CD4-positive, alpha-beta memory T cell (primary cell): ENCODE measurements around the gene TBC1D2. TPM values are rescaled to one million over a fixed set of nuclear protein-coding genes. Genes with fewer than 3 reads are reported as not detected.

ENCODE experiments used
- CTCF ChIA-PET: fragments of 350-600 bp; sonication (Branson Sonifier 250); formaldehyde crosslinking; loops from one replicate; lab custom pipeline; 2021; ENCODE audit warnings: inconsistent platforms; ENCODE audit not compliant: partially characterized antibody; lab: Charles Lee
- POLR2A ChIA-PET: fragments of 350-600 bp; sonication (Branson Sonifier 250); formaldehyde crosslinking; loops from one replicate; lab custom pipeline; 2021; ENCODE audit not compliant: partially characterized antibody; lab: Charles Lee
- DNase-seq, 5 donors: peaks; one replicate each; pipeline versions ENCODE4 v3.0.0 to v3.0.0-alpha.2; 2020 to 2022; ENCODE audit warnings: mixed read lengths in 1 of 5
- H3K27ac ChIP-seq: one replicate; pipeline ENCODE4 v1.7.0; 2013; ENCODE audit warnings: low read depth, low read length
- H3K27me3 ChIP-seq: 2 replicates; pipeline ENCODE4 v1.7.0; 2013; ENCODE audit warnings: mild to moderate bottlenecking, low read length, moderate library complexity; ENCODE audit not compliant: insufficient read depth
- H3K36me3 ChIP-seq: 2 replicates; pipeline ENCODE4 v1.7.0; 2013; ENCODE audit warnings: mild to moderate bottlenecking, low read length, moderate library complexity; ENCODE audit not compliant: insufficient read depth
- H3K4me1 ChIP-seq: 2 replicates; pipeline ENCODE4 v1.7.0; 2013; ENCODE audit warnings: mild to moderate bottlenecking, low read length, moderate library complexity; ENCODE audit not compliant: insufficient read depth
- H3K4me3 ChIP-seq, 2 donors: one replicate each; pipeline ENCODE4 v1.7.0; 2013; ENCODE audit warnings: low read length in 2 of 2, mild to moderate bottlenecking in 1 of 2
- H3K9me3 ChIP-seq, 2 donors: one replicate each; pipeline ENCODE4 v1.7.0; 2013; ENCODE audit warnings: low read length in 2 of 2, control low read depth in 1 of 2; ENCODE audit not compliant: control insufficient read depth in 1 of 2
- H3K27ac Mint-ChIP-seq, 7 donors: one replicate each; pipeline ENCODE4 v1.8.0; 2020 to 2021; ENCODE audit warnings: mixed read lengths in 7 of 7, mild to moderate bottlenecking in 6 of 7, inconsistent platforms in 3 of 7, moderate library complexity in 3 of 7
- H3K27me3 Mint-ChIP-seq, 2 donors: one replicate each; pipeline ENCODE4 v1.8.0; 2020 to 2021; ENCODE audit warnings: mixed read lengths in 2 of 2
- H3K36me3 Mint-ChIP-seq, 2 donors: one replicate each; pipeline ENCODE4 v1.8.0; 2020 to 2021; ENCODE audit warnings: mixed read lengths in 2 of 2, inconsistent platforms in 1 of 2, mild to moderate bottlenecking in 1 of 2
- H3K4me1 Mint-ChIP-seq, 4 donors: one replicate each; pipeline ENCODE4 v1.8.0; 2020 to 2021; ENCODE audit warnings: mixed read lengths in 4 of 4, mild to moderate bottlenecking in 1 of 4
- H3K4me3 Mint-ChIP-seq, 8 donors: one replicate each; pipeline ENCODE4 v1.8.0; 2020 to 2021; ENCODE audit warnings: mixed read lengths in 8 of 8, mild to moderate bottlenecking in 7 of 8, moderate library complexity in 6 of 8, inconsistent platforms in 3 of 8
- H3K9me3 Mint-ChIP-seq, 8 donors: one replicate each; pipeline ENCODE4 v1.8.0; 2020 to 2021; ENCODE audit warnings: mixed read lengths in 8 of 8, mild to moderate bottlenecking in 5 of 8, inconsistent platforms in 3 of 8, moderate library complexity in 1 of 8
- intact Hi-C: fragments of 100-400 bp; cut with micrococcal nuclease; formaldehyde crosslinking; loops from one replicate; pipeline ENCODE4 v1.15.1; 2023
- polyA plus RNA-seq, 2 donors: library from polyadenylated mRNA; unstranded; fragments of 300-500 nt; fragmentation: Illumina TruSeq; gene quantifications; one replicate each; pipeline ENCODE4 v1.2.3, GENCODE V29; 2021
- total RNA-seq, 2 experiments: library from RNA; stranded (reverse); gene quantifications; one replicate each; pipeline ENCODE4 v1.2.3, GENCODE V29; 2021

The TBC1D2 gene
- total and polyA plus RNA-seq, 4 experiments from 2014 or later, result 2.1 to 11.4 (median 11.1) TPM

- H3K27me3 ChIP-seq, result no peaks in the 10 kb centered on the region
- Mint-ChIP-seq H3K4me1 (peaks cover 0 to 2% (median 0%) of the 10 kb centered on the region in 4 donors), H3K27ac (no peak overlapping the region), H3K27me3 (no peaks in the 10 kb centered on the region), H3K4me3 (no peak overlapping the region), H3K36me3 (peaks cover 35 to 59% of the 10 kb centered on the region in 2 donors), H3K9me3 (no peaks in the 10 kb centered on the region)
- H3K9me3 ChIP-seq, result no peaks in the 10 kb centered on the region
- no peak overlapping the region for H3K4me3 ChIP-seq
- POLR2A ChIA-PET, result no interaction called here
- peaks cover 22% of the 10 kb centered on the region for H3K36me3 ChIP-seq
- intact Hi-C loops, result no loop called here
- CTCF ChIA-PET, result no interaction called here
- no peaks in the 10 kb centered on the region for H3K4me1 ChIP-seq
- no peak overlapping the region for H3K27ac ChIP-seq
- DNase-seq, result no peak
Observed at GRCh38 chr9:98228392-98229089, 26.9 kb downstream of the TBC1D2 start.

GRCh38 chr9:98227883-98228282 is 27.6 kb downstream of the TBC1D2 start:
- ChIA-PET POLR2A (no interaction called here), CTCF (no interaction called here)
- H3K36me3 ChIP-seq, result peaks cover 16% of the 10 kb centered on the region
- no peak overlapping the region for H3K27ac ChIP-seq
- no peaks in the 10 kb centered on the region for H3K27me3 ChIP-seq
- intact Hi-C loops, result no loop called here
- no peaks in the 10 kb centered on the region for H3K9me3 ChIP-seq
- no peak overlapping the region for H3K4me3 ChIP-seq
- DNase-seq, result no peak
- Mint-ChIP-seq H3K9me3 (peaks cover 0 to 2% (median 0%) of the 10 kb centered on the region in 8 donors), H3K4me1 (peaks cover 0 to 8% (median 2%) of the 10 kb centered on the region in 4 donors), H3K27me3 (no peaks in the 10 kb centered on the region), H3K4me3 (no peak overlapping the region), H3K27ac (no peak overlapping the region), H3K36me3 (peaks cover 36 to 58% of the 10 kb centered on the region in 2 donors)
- no peaks in the 10 kb centered on the region for H3K4me1 ChIP-seq

GRCh38 chr9:98226957-98227356 is 28.5 kb downstream of the TBC1D2 start:
- no peaks in the 10 kb centered on the region for H3K9me3 ChIP-seq
- Mint-ChIP-seq H3K27me3 (no peaks in the 10 kb centered on the region), H3K4me3 (no peak overlapping the region), H3K27ac (no peak overlapping the region), H3K4me1 (peaks cover 0 to 10% (median 3%) of the 10 kb centered on the region in 4 donors), H3K9me3 (peaks cover 0 to 2% (median 0%) of the 10 kb centered on the region in 8 donors), H3K36me3 (peaks cover 41 to 56% of the 10 kb centered on the region in 2 donors)
- no peaks in the 10 kb centered on the region for H3K4me1 ChIP-seq
- no peak for DNase-seq
- ChIA-PET POLR2A (no interaction called here), CTCF (interaction anchor here (1.9 kb wide), 1 partner anchor 10 kb away, joined by 7 read pairs; no protein-coding TSS in a partner anchor)
- no peak overlapping the region for H3K4me3 ChIP-seq
- H3K27ac ChIP-seq, result no peak overlapping the region
- peaks cover 11% of the 10 kb centered on the region for H3K36me3 ChIP-seq
- intact Hi-C loops, result no loop called here
- no peaks in the 10 kb centered on the region for H3K27me3 ChIP-seq

GRCh38 chr9:98226516-98226915 is 28.9 kb downstream of the TBC1D2 start:
- no peak overlapping the region for H3K4me3 Mint-ChIP-seq
- Histone ChIP-seq H3K27ac (no peak overlapping the region), H3K4me3 (no peak overlapping the region), H3K4me1 (no peaks in the 10 kb centered on the region), H3K27me3 (no peaks in the 10 kb centered on the region), H3K36me3 (peaks cover 11% of the 10 kb centered on the region), H3K9me3 (no peaks in the 10 kb centered on the region)
- DNase-seq, result no peak
- peaks cover 41 to 54% of the 10 kb centered on the region in 2 donors for H3K36me3 Mint-ChIP-seq
- H3K4me1 Mint-ChIP-seq, result peaks cover 0 to 10% (median 3%) of the 10 kb centered on the region in 4 donors
- no peak overlapping the region for H3K27ac Mint-ChIP-seq
- no peaks in the 10 kb centered on the region for H3K27me3 Mint-ChIP-seq
- H3K9me3 Mint-ChIP-seq, result peaks cover 0 to 2% (median 0%) of the 10 kb centered on the region in 8 donors
- intact Hi-C loops, result no loop called here
- ChIA-PET POLR2A (no interaction called here), CTCF (interaction anchor here (1.9 kb wide), 1 partner anchor 10 kb away, joined by 7 read pairs; no protein-coding TSS in a partner anchor)

- peaks cover 41 to 54% of the 10 kb centered on the region in 2 donors for H3K36me3 Mint-ChIP-seq
- Histone ChIP-seq H3K4me3 (no peak overlapping the region), H3K27me3 (no peaks in the 10 kb centered on the region), H3K27ac (no peak overlapping the region), H3K9me3 (no peaks in the 10 kb centered on the region), H3K4me1 (no peaks in the 10 kb centered on the region), H3K36me3 (peaks cover 11% of the 10 kb centered on the region)
- no peak overlapping the region for H3K4me3 Mint-ChIP-seq
- intact Hi-C loops, result no loop called here
- no peak for DNase-seq
- ChIA-PET POLR2A (no interaction called here), CTCF (no interaction called here)
- peaks cover 0 to 2% (median 0%) of the 10 kb centered on the region in 8 donors for H3K9me3 Mint-ChIP-seq
- H3K27me3 Mint-ChIP-seq, result no peaks in the 10 kb centered on the region
- no peak overlapping the region for H3K27ac Mint-ChIP-seq
- H3K4me1 Mint-ChIP-seq, result peaks cover 0 to 10% (median 3%) of the 10 kb centered on the region in 4 donors
Observed at GRCh38 chr9:98225015-98225442, 30.4 kb downstream of the TBC1D2 start.

GRCh38 chr9:98222885-98223691 is 32.4 kb downstream of the TBC1D2 start:
- no peaks in the 10 kb centered on the region for H3K36me3 ChIP-seq
- H3K36me3 Mint-ChIP-seq, result peaks cover 40 to 50% of the 10 kb centered on the region in 2 donors
- H3K4me3 ChIP-seq, result no peak overlapping the region
- ChIA-PET POLR2A (no interaction called here), CTCF (interaction anchor here (0.9 to 1.2 kb wide), 2 partner anchors 13 to 322 kb away, joined by 3 read pairs; no protein-coding TSS in a partner anchor)
- H3K4me1 Mint-ChIP-seq, result peaks cover 0 to 10% (median 3%) of the 10 kb centered on the region in 4 donors
- H3K27ac ChIP-seq, result no peak overlapping the region
- H3K4me1 ChIP-seq, result no peaks in the 10 kb centered on the region
- no peaks in the 10 kb centered on the region for H3K27me3 ChIP-seq
- H3K27me3 Mint-ChIP-seq, result no peaks in the 10 kb centered on the region
- H3K9me3 Mint-ChIP-seq, result peaks cover 0 to 2% (median 0%) of the 10 kb centered on the region in 8 donors
- DNase-seq, result no peak
- H3K9me3 ChIP-seq, result no peaks in the 10 kb centered on the region
- intact Hi-C loops, result no loop called here
- H3K27ac Mint-ChIP-seq, result peak overlapping the region in 4 of 7 donors; percentile 2 to 40 (median 24)
- no peak overlapping the region for H3K4me3 Mint-ChIP-seq

- POLR2A ChIA-PET, result interaction anchor here (1.5 kb wide), 1 partner anchor 34 kb away, joined by 3 read pairs; the partner anchor contains the start of gene TBC1D2
- Histone ChIP-seq H3K4me3 (no peak overlapping the region), H3K27ac (no peak overlapping the region), H3K9me3 (no peaks in the 10 kb centered on the region), H3K4me1 (no peaks in the 10 kb centered on the region), H3K36me3 (no peaks in the 10 kb centered on the region), H3K27me3 (no peaks in the 10 kb centered on the region)
- H3K4me3 Mint-ChIP-seq, result no peak overlapping the region
- H3K9me3 Mint-ChIP-seq, result peaks cover 0 to 2% (median 0%) of the 10 kb centered on the region in 8 donors
- no peak for DNase-seq
- intact Hi-C loops, result no loop called here
- no peak overlapping the region for H3K27ac Mint-ChIP-seq
- peaks cover 0 to 10% (median 3%) of the 10 kb centered on the region in 4 donors for H3K4me1 Mint-ChIP-seq
- H3K36me3 Mint-ChIP-seq, result peaks cover 34 to 41% of the 10 kb centered on the region in 2 donors
- no peaks in the 10 kb centered on the region for H3K27me3 Mint-ChIP-seq
- CTCF ChIA-PET, result interaction anchor here (0.6 to 1.6 kb wide), 2 partner anchors 11 to 16 kb away, joined by 3 to 4 read pairs; no protein-coding TSS in a partner anchor
Observed at GRCh38 chr9:98220911-98221310, 34.5 kb downstream of the TBC1D2 start.
